Heart right ventricle (tissue), 16 donors: ENCODE results near the gene MGLL. TPM values are rescaled to one million over a fixed set of nuclear protein-coding genes. Genes with fewer than 3 reads are reported as not detected.
A peak's percentile ranks its signal among the peaks of the same experiment; 100 is the strongest.

Source experiments
- ATAC-seq, 8 donors: fragments of 200-7000 bp; cut with Tn5 transposase; one replicate each; pipeline ENCODE4 v1.9.1; 2020; ENCODE audit warnings: mild to moderate bottlenecking in 8 of 8, moderate library complexity in 8 of 8, moderate number of reproducible peaks in 1 of 8
- DNase-seq, 2 donors: peaks; one replicate each; pipeline ENCODE4 v3.0.0-alpha.2; 2020
- H3K27ac ChIP-seq, 10 donors: fragments of 200-600 bp; sonication (generic) in 2 of 10; one replicate each; pipeline versions ENCODE4 v1.5.0 to v1.8.0; 2020 to 2022; ENCODE audit warnings: mild to moderate bottlenecking in 3 of 10
- H3K27me3 ChIP-seq, 7 donors: fragments of 200-600 bp; one replicate each; pipeline ENCODE4 v1.8.0; 2021 to 2022; ENCODE audit warnings: mild to moderate bottlenecking in 2 of 7
- H3K36me3 ChIP-seq, 9 donors: fragments of 200-600 bp; sonication (generic) in 1 of 9; one replicate each; pipeline versions ENCODE4 v1.5.0 to v1.8.0; 2020 to 2022; ENCODE audit warnings: mild to moderate bottlenecking in 2 of 9
- H3K4me1 ChIP-seq, 9 donors: fragments of 200-600 bp; sonication (generic) in 1 of 9; one replicate each; pipeline versions ENCODE4 v1.5.0 to v1.8.0; 2020 to 2022; ENCODE audit warnings: mild to moderate bottlenecking in 4 of 9
- H3K4me3 ChIP-seq, 10 donors: fragments of 200-600 bp; sonication (generic) in 2 of 10; one replicate each; pipeline versions ENCODE4 v1.5.0 to v1.8.0; 2020 to 2022; ENCODE audit warnings: mild to moderate bottlenecking in 7 of 10, moderate library complexity in 2 of 10
- H3K9me3 ChIP-seq, 11 donors: fragments of 200-600 bp in 10 of 11; sonication (generic) in 2 of 11; one replicate each; pipeline versions ENCODE4 v1.5.0 to v1.8.0; 2013 to 2022; ENCODE audit warnings: mild to moderate bottlenecking in 2 of 11, control low read depth in 1 of 11, moderate library complexity in 1 of 11
- CTCF ChIP-seq, 9 donors: fragments of 200-600 bp; sonication (generic) in 2 of 9; IDR thresholded peaks; one replicate each; pipeline versions ENCODE4 v1.5.0 to v1.8.0; 2021 to 2022; ENCODE audit warnings: antibody characterized with exemption in 9 of 9, mild to moderate bottlenecking in 5 of 9, moderate library complexity in 1 of 9
- WGBS, 2 donors: extraction: QIAGEN DNeasy Blood & Tissue Kit; methylation state at CpG; one replicate each; pipeline ENCODE4 v1.1.7; 2013; ENCODE audit warnings: inconsistent platforms in 1 of 2; 5-methylcytosine and 5-hydroxymethylcytosine counted together
- intact Hi-C, 10 donors: fragments of 100-400 bp; cut with DNase I; formaldehyde crosslinking; loops; one replicate each; pipeline versions ENCODE4 v1.11.1 to v1.14.2; 2022
- polyA plus RNA-seq, 2 donors: library from polyadenylated mRNA; stranded (reverse); fragments of 200-250 nt; gene quantifications; one replicate each; pipeline ENCODE4 v1.2.3, GENCODE V29; 2013
- total RNA-seq, 10 donors: library from RNA; stranded (reverse); fragmentation: NEBNext Ultra II Directional in 3 of 10; extraction: Animal tissue kit (Norgen Biotek cat#: 25700) in 3 of 10; gene quantifications; one replicate each; pipeline versions ENCODE4 v1.2.1 to v1.2.4, GENCODE V29; 2021 to 2023
- donor health status: Arrhythmogenic right ventricular cardiomyopathy.
- donor health status: ischemic (EF 13 %, LVEDD 7.1; RV severe dilation, severe dysfunction).
- donor health status: healthy with polysubstance abuse.
- donor health status: DM: no; HTN: yes; CAD: no.
- donor health status: DM: no; HTN: no; CAD: no.
- donor health status: ischemic (EF 25% LVEDD 6.9; RV normal size, moderate dysfunction).
- donor health status: ischemic (EF 25% LVEDD 5.7; RV mildly dilated, moderate dysfunction).
- donor health status: healthy.
- donor health status: DM: yes; HTN: yes; CAD: no.
- donor health status: Ischemic cardiomyopathy.
- donor health status: ischemic (EF 35%, LVEDD 5.7; RV mildly dilated, moderate dysfunction).
- donor health status: nonischemic (EF 11% LVEDD 7.7; RV severe dilation, severe dysfunction).
- donor health status: DM: yes; HTN: yes; CAD: no.
- donor health status: PGD.
- donor health status: ischemic (EF 29% LVEDD 5.4; RV normal size, mild dysfunction).
- donor health status: nonischemic (EF 23%, LVEDD 6.1; RV moderate dilation, normal function).

MGLL gene
- total and polyA plus RNA-seq, 12 donors = 35.7 to 103 (median 65.2) TPM

DNA sequence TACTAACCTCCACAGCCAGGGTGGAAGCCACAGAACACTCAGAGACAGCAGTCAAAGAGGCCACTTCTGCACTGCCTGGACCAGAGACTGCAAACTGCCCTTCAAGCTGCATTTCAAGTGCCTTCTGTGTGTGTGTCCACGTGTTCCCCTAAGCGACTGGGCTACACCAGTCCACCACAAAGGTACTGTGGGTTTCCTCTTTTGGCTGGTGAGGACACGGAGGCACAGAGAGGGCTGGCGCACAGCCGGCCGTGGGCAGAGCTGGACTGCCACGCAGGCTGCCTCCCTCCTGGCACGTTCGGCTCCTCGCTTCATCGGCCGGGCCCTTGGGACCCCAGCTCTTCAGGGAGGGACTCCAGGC lies 60.9 kb downstream of the MGLL start:
- DNase-seq (no peak), ATAC-seq (peak; percentile 22 to 58 (median 36))
- Histone ChIP-seq H3K36me3 (peaks cover 0 to 53% (median 0%) of the 10 kb centered on the region in 9 donors), H3K27me3 (no peaks in the 10 kb centered on the region), H3K4me1 (peaks cover 16 to 77% (median 56%) of the 10 kb centered on the region in 9 donors), H3K9me3 (no peaks in the 10 kb centered on the region), H3K4me3 (peak overlapping the region in 1 of 10 donors; percentile 20), H3K27ac (peak overlapping the region; percentile 32 to 81 (median 72))
- intact Hi-C loops = loop anchor here in 1 of 10 donors (10.0 kb wide), 1 partner anchor 53 kb away; no protein-coding TSS in a partner anchor
- WGBS, 2 donors = 58 to 75% methylated on average over 12 of the region's 12 CpGs
- TF ChIP-seq CTCF (IDR thresholded peaks at IDR 0.05) = peak in 1 of 9 donors; percentile 19

- intact Hi-C loops = loop anchor here in 1 of 10 donors (10.0 kb wide), 1 partner anchor 54 kb away; no protein-coding TSS in a partner anchor
- H3K27ac ChIP-seq = peak overlapping the region in 6 of 10 donors; percentile 66 to 81 (median 78)
- H3K4me1 ChIP-seq = peaks cover 16 to 78% (median 56%) of the 10 kb centered on the region in 9 donors
- WGBS, 2 donors = 84% methylated on average over 13 of the region's 13 CpGs
- ATAC-seq (peak in 3 of 8 donors; percentile 2 to 3 (median 2)), DNase-seq (no peak)
- H3K9me3 ChIP-seq = no peaks in the 10 kb centered on the region
- no peaks in the 10 kb centered on the region for H3K27me3 ChIP-seq
- TF ChIP-seq CTCF (IDR thresholded peaks at IDR 0.05) = no peak
- H3K4me3 ChIP-seq = no peak overlapping the region
- H3K36me3 ChIP-seq = peaks cover 0 to 51% (median 0%) of the 10 kb centered on the region in 9 donors
Observed at GRCh38 chr3:127760791-127761440, 61.4 kb downstream of the MGLL start.

GRCh38 chr3:127760361-127760760 lies 62.0 kb downstream of the MGLL start:
- H3K27ac ChIP-seq = peak overlapping the region in 6 of 10 donors; percentile 32 to 81 (median 75)
- peaks cover 0 to 49% (median 0%) of the 10 kb centered on the region in 9 donors for H3K36me3 ChIP-seq
- no peak for TF ChIP-seq CTCF (IDR thresholded peaks at IDR 0.05)
- H3K9me3 ChIP-seq = no peaks in the 10 kb centered on the region
- peak; percentile 38 to 76 (median 60) for ATAC-seq
- peaks cover 14 to 76% (median 54%) of the 10 kb centered on the region in 9 donors for H3K4me1 ChIP-seq
- 55 to 66% methylated on average over 14 of the region's 14 CpGs for WGBS, 2 donors
- DNase-seq = peak; percentile 48 to 64
- intact Hi-C loops = loop anchor here in 1 of 10 donors (10.0 kb wide), 1 partner anchor 54 kb away; no protein-coding TSS in a partner anchor
- H3K4me3 ChIP-seq = no peak overlapping the region
- H3K27me3 ChIP-seq = no peaks in the 10 kb centered on the region

- 83 to 84% methylated on average over 8 of the region's 8 CpGs for WGBS, 2 donors
- intact Hi-C loops = loop anchor here in 2 of 10 donors (10.0 kb wide), 1 partner anchor 55 kb away; no protein-coding TSS in a partner anchor
- DNase-seq = no peak
- no peak for ATAC-seq
- Histone ChIP-seq H3K36me3 (peaks cover 0 to 48% (median 0%) of the 10 kb centered on the region in 9 donors), H3K27me3 (no peaks in the 10 kb centered on the region), H3K9me3 (no peaks in the 10 kb centered on the region), H3K4me1 (peaks cover 14 to 71% (median 51%) of the 10 kb centered on the region in 9 donors), H3K4me3 (no peak overlapping the region), H3K27ac (peak overlapping the region in 6 of 10 donors; percentile 11 to 81 (median 75))
- TF ChIP-seq CTCF (IDR thresholded peaks at IDR 0.05) = no peak
Observed at GRCh38 chr3:127759826-127760225, 62.5 kb downstream of the MGLL start.
